Vagina (tissue), 2 donors: Measurements from ENCODE around the gene NPTX2. TPM values are rescaled to one million over a fixed set of nuclear protein-coding genes. Genes with fewer than 3 reads are reported as not detected.

Experiments
- DNase-seq, 2 donors: peaks; one replicate each; pipeline ENCODE4 v3.0.0-alpha.2; 2017; ENCODE audit errors: extremely low spot score in 2 of 2
- H3K27ac ChIP-seq: fragments of 200-600 bp; sonication (generic); one replicate; pipeline ENCODE4 v1.5.1; 2019
- H3K27me3 ChIP-seq: fragments of 200-600 bp; sonication (generic); one replicate; pipeline ENCODE4 v1.5.1; 2019
- H3K36me3 ChIP-seq, 2 donors: fragments of 200-600 bp; sonication (generic); one replicate each; pipeline ENCODE4 v1.5.1; 2017 to 2019
- H3K4me1 ChIP-seq: fragments of 200-600 bp; sonication (generic); one replicate; pipeline ENCODE4 v1.5.1; 2019
- H3K4me3 ChIP-seq, 2 donors: fragments of 200-600 bp; sonication (generic); 1 replicate in 1 of 2; 2 replicates in 1 of 2; pipeline ENCODE4 v1.5.1; 2016 to 2019
- H3K9me3 ChIP-seq: fragments of 200-600 bp; sonication (generic); one replicate; pipeline ENCODE4 v1.5.1; 2019
- POLR2A ChIP-seq, 2 donors: fragments of 450-650 bp; IDR thresholded peaks; one replicate each; pipeline ENCODE4 v1.6.1; 2017; ENCODE audit warnings: antibody characterized with exemption in 2 of 2, mild to moderate bottlenecking in 2 of 2, moderate library complexity in 2 of 2
- POLR2AphosphoS5 ChIP-seq, 2 donors: sonication (generic); formaldehyde crosslinking; IDR thresholded peaks; one replicate each; pipeline ENCODE4 v1.9.0; 2017; ENCODE audit warnings: antibody characterized with exemption in 2 of 2, mild to moderate bottlenecking in 2 of 2, low read depth in 1 of 2; ENCODE audit not compliant: insufficient read depth in 1 of 2
- intact Hi-C: fragments of 100-400 bp; cut with DNase I; formaldehyde crosslinking; loops from one replicate; pipeline ENCODE4 v1.15.1; 2023
- total RNA-seq: library from RNA; depleted of rRNA; stranded (reverse); fragments of >200 nt; gene quantifications from one replicate; pipeline ENCODE4 v1.2.3, GENCODE V29; 2016
- TF ChIP-seq, protein P1 (sequence below), 3 experiments: fragments of 450-650 bp in 2 of 3; fragments of 200-600 bp in 1 of 3; sonication (generic) in 1 of 3; IDR thresholded peaks; one replicate each; pipeline ENCODE4 v1.5.1; 2017 to 2019; ENCODE audit warnings: antibody characterized with exemption in 3 of 3, mild to moderate bottlenecking in 2 of 3, moderate library complexity in 2 of 3

The NPTX2 gene
- total RNA-seq, 1 donor from 2014 or later: 13.0 TPM

- DNase-seq: no peak
- TF ChIP-seq POLR2AphosphoS5 (IDR thresholded peaks at IDR 0.05; ENCODE audit: insufficient read depth in 1 of 2, low read depth in 1 of 2) (no peak), POLR2A (IDR thresholded peaks at IDR 0.05) (no peak)
- TF ChIP-seq, protein P1, sequence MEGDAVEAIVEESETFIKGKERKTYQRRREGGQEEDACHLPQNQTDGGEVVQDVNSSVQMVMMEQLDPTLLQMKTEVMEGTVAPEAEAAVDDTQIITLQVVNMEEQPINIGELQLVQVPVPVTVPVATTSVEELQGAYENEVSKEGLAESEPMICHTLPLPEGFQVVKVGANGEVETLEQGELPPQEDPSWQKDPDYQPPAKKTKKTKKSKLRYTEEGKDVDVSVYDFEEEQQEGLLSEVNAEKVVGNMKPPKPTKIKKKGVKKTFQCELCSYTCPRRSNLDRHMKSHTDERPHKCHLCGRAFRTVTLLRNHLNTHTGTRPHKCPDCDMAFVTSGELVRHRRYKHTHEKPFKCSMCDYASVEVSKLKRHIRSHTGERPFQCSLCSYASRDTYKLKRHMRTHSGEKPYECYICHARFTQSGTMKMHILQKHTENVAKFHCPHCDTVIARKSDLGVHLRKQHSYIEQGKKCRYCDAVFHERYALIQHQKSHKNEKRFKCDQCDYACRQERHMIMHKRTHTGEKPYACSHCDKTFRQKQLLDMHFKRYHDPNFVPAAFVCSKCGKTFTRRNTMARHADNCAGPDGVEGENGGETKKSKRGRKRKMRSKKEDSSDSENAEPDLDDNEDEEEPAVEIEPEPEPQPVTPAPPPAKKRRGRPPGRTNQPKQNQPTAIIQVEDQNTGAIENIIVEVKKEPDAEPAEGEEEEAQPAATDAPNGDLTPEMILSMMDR (IDR thresholded peaks at IDR 0.05): no peak
Measured at GRCh38 chr7:98670186-98670585, 53.1 kb downstream of the NPTX2 start.

DNA sequence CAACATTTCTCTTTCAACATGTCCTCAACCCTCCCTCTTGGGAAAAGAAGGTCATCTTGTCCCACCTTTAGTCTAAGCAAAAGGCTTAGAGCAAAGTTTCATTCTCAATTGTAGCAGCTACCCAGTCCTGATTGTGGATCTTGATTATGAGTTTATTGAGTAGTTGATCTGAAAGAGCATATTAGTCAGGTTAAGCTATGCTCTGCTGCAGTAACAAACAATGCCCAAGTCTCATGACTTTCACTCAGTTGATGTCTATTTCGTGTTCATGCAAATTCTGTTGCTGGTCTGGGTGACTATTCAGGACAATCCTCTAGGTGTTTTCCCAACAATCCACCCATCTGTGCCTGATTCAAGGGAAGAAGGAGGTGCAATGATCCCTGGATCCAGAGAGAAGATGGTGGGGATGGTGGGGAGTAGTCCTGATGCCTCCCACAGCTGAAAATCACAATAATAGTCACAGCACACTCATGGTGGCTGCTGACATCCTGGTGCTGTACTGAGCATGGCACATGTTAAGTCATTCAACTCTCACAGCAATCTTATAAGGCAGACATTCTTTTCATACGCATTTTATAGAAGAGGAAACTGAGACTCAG is 54.7 kb downstream of the NPTX2 start:
- no peak for DNase-seq
- H3K9me3 ChIP-seq: no peaks in the 10 kb centered on the region
- intact Hi-C loops: no loop called here

More at GRCh38 chr7:98670186-98670585, 53.1 kb downstream of the NPTX2 start:
- no peaks in the 10 kb centered on the region for H3K4me1 ChIP-seq
- H3K4me3 ChIP-seq: no peak overlapping the region
- intact Hi-C loops: no loop called here
- no peak overlapping the region for H3K27ac ChIP-seq
- H3K36me3 ChIP-seq: no peaks in the 10 kb centered on the region
- H3K27me3 ChIP-seq: no peaks in the 10 kb centered on the region
- H3K9me3 ChIP-seq: no peaks in the 10 kb centered on the region

DNA sequence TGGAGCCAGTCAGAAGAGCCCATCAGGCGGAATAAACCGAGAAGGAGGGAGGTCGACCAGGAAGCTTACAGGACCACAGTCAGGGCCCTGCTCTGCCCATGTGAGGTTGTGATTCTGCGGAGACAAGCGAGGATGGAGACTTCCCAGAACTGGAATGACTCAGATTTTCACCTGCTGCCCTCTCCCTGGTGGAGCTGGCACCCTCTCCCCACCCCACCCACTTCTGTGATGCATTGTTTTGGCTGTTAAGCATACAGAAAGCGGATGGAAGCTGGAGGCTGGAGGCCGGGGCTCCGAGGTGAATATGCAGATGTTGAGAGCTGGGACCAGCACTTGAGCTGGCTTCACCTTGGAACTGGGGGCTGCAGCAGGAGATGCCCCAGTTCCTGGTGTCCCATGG is 57.4 kb downstream of the NPTX2 start:
- H3K36me3 ChIP-seq: no peaks in the 10 kb centered on the region
- intact Hi-C loops: no loop called here
- no peaks in the 10 kb centered on the region for H3K27me3 ChIP-seq
- H3K4me3 ChIP-seq: no peak overlapping the region
- H3K27ac ChIP-seq: no peak overlapping the region
- TF ChIP-seq, protein P1 (IDR thresholded peaks at IDR 0.05): no peak
- TF ChIP-seq POLR2A (IDR thresholded peaks at IDR 0.05) (no peak), POLR2AphosphoS5 (IDR thresholded peaks at IDR 0.05; ENCODE audit: insufficient read depth in 1 of 2, low read depth in 1 of 2) (no peak)
- no peaks in the 10 kb centered on the region for H3K9me3 ChIP-seq
- no peak for DNase-seq
- H3K4me1 ChIP-seq: no peaks in the 10 kb centered on the region

More for the DNA sequence above, 54.7 kb downstream of the NPTX2 start:
- Histone ChIP-seq H3K4me3 (no peak overlapping the region), H3K27ac (no peak overlapping the region), H3K27me3 (no peaks in the 10 kb centered on the region), H3K36me3 (no peaks in the 10 kb centered on the region), H3K4me1 (no peaks in the 10 kb centered on the region)
- TF ChIP-seq, protein P1 (IDR thresholded peaks at IDR 0.05): no peak
- no peak for TF ChIP-seq POLR2A (IDR thresholded peaks at IDR 0.05)
- TF ChIP-seq POLR2AphosphoS5 (IDR thresholded peaks at IDR 0.05; ENCODE audit: insufficient read depth in 1 of 2, low read depth in 1 of 2): no peak

- TF ChIP-seq, protein P1 (IDR thresholded peaks at IDR 0.05): no peak
- TF ChIP-seq POLR2A (IDR thresholded peaks at IDR 0.05) (no peak), POLR2AphosphoS5 (IDR thresholded peaks at IDR 0.05; ENCODE audit: insufficient read depth in 1 of 2, low read depth in 1 of 2) (no peak)
- intact Hi-C loops: no loop called here
- no peak for DNase-seq
Measured at GRCh38 chr7:98674881-98675280, 57.8 kb downstream of the NPTX2 start.

DNA sequence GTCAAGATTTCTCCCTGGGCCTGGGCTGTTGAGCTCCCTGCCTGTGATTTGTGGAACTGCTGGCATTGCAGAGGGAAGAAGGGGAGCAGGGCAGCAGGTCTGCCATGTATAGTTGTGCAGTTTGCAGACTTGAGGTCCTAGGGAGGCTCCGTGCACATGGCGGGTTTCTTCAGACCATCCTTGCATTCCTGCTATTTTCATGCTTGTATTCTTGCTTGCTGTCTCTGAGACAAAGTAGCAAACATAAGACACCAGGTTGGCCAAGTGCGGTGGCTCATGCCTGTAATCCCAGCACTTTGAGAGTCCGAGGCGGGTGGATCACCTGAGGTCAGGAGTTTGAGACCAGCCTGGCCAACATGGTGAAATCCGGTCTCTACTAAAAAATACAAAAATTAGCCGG is 61.1 kb downstream of the NPTX2 start:
- no peaks in the 10 kb centered on the region for H3K36me3 ChIP-seq
- intact Hi-C loops: no loop called here

More at GRCh38 chr7:98674881-98675280, 57.8 kb downstream of the NPTX2 start:
- no peaks in the 10 kb centered on the region for H3K4me1 ChIP-seq
- H3K9me3 ChIP-seq: no peaks in the 10 kb centered on the region
- no peaks in the 10 kb centered on the region for H3K27me3 ChIP-seq
- H3K36me3 ChIP-seq: no peaks in the 10 kb centered on the region
- no peak overlapping the region for H3K27ac ChIP-seq
- no peak overlapping the region for H3K4me3 ChIP-seq

More for the DNA sequence above, 61.1 kb downstream of the NPTX2 start:
- no peaks in the 10 kb centered on the region for H3K4me1 ChIP-seq
- H3K27ac ChIP-seq: no peak overlapping the region
- H3K4me3 ChIP-seq: no peak overlapping the region
- DNase-seq: no peak
- TF ChIP-seq, protein P1 (IDR thresholded peaks at IDR 0.05): no peak
- no peak for TF ChIP-seq POLR2AphosphoS5 (IDR thresholded peaks at IDR 0.05; ENCODE audit: insufficient read depth in 1 of 2, low read depth in 1 of 2)
- TF ChIP-seq POLR2A (IDR thresholded peaks at IDR 0.05): no peak
- no peaks in the 10 kb centered on the region for H3K27me3 ChIP-seq
- H3K9me3 ChIP-seq: no peaks in the 10 kb centered on the region
